Activated naive CD4-positive, alpha-beta T cell treated with anti-CD3 and anti-CD28 coated beads, Interleukin-2, amount 50 U/mL, for 16 hours (primary cell): Measurements from ENCODE around the gene DOHH.

ENCODE experiments used
- DNase-seq: peaks from one replicate; pipeline ENCODE4 v3.0.0-alpha.2; 2020

DOHH gene

GRCh38 chr19:3476830-3477229 is 23.6 kb downstream of the DOHH start:
- DNase-seq, result no peak

- DNase-seq, result no peak
These were observed 25.0 kb downstream of the DOHH start for GRCh38 chr19:3475449-3475848.

DNA sequence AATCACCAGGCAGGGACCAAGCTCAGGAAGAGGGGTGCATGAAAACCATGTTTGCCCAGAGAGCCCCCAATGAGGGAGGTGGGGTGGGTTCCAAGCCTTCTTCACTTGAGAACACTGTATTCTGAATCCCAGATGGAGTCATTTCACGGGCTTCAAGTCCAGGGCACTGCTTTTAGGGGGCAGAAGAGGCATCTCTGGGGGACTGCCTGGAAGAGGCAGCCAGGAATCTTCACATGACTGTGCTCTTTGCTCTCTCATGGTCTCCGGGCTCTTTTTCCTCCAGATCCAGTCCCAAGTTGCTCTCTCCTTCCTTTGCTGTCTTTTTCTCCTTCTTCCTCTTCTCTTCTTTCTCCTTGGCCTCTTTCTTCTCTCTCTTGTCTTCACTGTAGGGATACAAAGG is 25.9 kb downstream of the DOHH start:
- no peak for DNase-seq

GRCh38 chr19:3474010-3474409 is 26.5 kb downstream of the DOHH start:
- no peak for DNase-seq

DNA sequence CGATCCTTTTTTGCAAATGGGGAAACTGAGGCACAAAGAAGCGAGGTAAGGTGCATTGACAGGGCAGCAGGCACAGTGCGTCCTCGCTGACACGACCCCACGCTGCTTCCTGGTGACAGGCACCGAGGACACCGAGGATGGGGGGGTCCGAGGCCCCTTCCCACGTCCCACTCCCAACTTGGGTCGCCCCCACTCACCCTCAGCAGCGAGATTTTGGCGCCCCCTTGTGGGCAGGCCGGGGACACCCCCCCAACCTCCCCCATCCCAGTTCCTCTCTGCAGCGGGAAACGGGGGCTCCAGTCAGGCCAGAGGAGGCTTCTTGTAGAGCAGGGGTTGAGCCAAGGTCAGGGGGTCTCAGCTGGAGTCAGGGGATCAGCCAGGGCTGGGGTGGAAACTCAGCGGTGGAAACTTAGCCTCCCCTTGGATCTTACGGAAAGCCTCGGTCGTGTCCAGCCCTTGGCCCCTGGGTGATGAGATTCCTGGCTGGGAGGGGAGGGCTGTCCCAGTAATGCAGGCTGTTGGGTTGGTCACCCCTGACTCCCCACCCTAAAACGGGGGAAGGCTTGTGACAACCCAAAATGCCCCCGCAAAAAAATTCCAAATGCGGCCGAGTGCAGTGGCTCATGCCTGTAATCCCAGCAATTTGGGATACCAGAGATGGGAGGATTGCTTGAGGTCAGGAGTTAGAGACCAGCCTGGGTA is 28.4 kb downstream of the DOHH start:
- peak; percentile 43 for DNase-seq

DNA sequence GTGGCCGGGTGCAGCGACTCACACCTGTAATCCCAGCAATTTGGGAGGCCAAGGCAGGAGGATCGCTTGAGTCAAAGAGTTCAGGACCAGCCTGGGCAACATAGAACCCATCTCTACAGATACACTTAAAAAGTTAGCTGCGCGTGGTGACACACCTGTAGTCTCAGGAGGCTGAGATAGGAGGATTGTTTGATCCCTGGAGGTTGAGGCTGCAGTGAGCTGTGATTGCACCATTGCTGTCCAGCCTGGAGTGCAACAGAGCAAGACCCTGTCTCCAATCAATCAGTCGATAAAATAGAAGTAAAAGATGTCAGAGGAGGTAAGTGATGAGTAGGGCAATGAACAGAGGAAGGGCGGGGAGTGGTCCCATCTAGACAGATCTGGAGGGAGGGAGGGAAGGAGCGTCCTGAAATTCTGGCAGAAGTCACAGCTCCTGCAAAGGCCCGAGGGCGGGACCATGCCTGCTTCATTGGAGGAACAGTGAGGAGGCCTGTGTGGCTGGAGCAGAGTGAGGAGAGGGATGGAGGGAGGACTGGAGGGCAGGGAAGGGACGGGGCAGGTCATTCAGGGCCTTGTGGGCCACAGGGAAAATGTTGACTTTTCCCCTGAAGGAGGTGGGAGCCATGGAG is 29.9 kb downstream of the DOHH start:
- no peak for DNase-seq

DNA sequence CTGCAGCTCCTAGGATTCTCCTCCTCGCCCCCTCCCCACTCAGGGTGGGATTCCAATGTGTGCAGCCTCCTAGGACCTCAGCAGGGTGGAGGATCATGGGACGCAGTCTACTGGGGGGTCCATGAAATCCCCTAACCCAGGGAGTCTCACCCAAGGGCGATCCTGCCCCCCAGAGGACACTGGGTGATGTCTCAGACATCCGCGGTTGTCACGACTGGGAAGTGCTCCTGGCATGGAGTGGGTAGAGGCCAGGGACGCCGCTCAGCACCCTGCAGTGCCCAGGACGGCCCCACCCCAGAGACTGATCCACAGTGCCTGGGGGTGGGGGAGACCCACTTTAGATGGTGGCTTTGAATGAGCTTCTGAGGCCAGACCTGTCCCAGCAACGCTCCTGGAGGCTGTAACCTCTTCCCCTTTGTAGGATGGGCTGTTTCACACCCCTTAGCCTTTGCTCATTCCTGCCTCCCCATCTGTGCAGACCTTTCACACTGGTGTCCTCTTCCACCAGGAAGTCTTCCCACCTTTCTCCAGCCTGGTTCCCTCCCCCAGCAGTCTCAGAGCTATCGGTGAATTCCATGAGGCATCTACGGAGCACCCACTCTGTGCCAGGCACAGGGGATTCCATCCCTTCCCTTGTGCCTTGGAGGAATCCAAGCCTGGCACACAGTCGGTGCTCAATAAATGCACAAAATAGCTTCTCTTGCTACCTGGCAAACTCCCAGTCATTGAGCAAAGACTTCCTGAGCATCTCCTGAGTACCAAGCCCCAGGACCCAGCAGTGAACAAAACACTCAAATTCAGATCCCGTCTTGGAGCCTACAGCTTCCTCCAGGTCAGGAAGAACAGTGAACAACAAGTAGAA is 30.6 kb downstream of the DOHH start:
- DNase-seq, result no peak

DNA sequence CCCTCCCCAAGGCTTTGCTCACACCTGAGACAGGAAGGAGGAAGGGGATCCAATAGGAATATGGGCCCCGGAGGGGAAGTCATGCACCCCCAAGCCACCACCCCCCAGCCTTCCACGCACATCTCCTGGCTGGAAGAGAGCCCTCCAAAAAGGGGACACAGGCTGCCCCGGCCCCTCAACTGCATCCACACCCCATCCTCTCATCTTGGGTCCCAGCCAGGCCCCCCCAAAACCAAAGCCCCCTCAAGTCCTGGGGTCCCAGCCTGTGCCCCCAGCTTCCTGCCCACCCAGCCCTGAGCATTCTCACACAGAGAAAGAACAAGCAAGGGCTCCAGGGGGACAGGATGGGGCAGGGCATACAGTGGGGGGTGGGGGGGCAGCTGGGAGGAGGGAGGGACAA is 32.3 kb downstream of the DOHH start:
- DNase-seq, result no peak

- no peak for DNase-seq
These were observed 32.9 kb downstream of the DOHH start for GRCh38 chr19:3467437-3468198.

- no peak for DNase-seq
These were observed 33.8 kb downstream of the DOHH start for GRCh38 chr19:3466635-3467034.

DNA sequence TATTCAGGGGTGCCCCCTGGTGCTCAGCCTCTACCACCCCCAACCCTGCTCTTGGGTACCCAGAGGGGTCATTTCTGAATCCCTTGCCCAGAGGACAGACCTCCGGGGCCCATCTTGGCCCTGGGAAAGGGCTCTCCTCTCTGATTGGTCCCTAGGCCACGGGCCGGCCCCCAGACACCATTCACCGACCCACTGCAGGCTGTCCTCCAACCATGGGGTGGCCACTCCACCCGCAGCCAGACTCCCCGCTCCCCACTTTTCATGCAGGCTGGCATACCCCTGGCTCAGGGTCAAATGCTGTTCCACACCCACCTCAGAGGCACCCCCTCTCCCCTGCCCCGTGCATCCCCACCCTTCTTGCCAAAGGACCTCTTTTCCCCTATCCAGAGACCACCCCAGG is 34.9 kb downstream of the DOHH start:
- DNase-seq, result no peak

DNA sequence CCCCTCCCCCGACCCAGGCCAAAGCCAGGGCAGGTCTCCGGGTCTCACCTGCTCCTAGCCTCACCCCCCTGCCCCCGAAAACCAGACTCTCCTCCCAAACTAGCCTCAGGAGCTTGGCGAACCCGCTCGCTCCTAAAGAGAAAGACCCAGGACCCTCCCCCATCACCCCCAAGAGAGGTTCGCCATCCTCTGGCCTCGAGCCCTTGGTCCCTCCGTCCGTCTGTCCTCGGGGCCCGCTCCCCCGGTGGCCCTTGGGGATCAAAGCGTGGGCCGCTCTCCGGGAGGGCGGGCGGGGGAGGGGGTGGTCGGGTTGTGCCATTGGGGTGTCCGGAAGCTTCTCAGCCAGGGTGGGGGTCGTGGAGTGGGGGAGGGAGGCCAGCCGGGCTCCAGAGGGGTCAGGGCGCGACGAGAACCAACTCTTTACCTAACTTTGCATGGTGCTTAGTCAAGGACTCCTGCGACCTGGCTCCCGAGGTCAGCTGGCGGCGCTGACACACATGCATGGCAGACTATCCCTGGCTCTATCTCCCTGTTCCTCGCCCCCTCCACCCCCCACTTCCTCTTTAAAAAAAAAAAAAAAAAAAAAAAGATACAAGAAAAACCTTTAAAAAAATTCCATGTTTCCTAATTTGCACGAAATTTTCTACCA is 35.8 kb downstream of the DOHH start:
- no peak for DNase-seq

DNA sequence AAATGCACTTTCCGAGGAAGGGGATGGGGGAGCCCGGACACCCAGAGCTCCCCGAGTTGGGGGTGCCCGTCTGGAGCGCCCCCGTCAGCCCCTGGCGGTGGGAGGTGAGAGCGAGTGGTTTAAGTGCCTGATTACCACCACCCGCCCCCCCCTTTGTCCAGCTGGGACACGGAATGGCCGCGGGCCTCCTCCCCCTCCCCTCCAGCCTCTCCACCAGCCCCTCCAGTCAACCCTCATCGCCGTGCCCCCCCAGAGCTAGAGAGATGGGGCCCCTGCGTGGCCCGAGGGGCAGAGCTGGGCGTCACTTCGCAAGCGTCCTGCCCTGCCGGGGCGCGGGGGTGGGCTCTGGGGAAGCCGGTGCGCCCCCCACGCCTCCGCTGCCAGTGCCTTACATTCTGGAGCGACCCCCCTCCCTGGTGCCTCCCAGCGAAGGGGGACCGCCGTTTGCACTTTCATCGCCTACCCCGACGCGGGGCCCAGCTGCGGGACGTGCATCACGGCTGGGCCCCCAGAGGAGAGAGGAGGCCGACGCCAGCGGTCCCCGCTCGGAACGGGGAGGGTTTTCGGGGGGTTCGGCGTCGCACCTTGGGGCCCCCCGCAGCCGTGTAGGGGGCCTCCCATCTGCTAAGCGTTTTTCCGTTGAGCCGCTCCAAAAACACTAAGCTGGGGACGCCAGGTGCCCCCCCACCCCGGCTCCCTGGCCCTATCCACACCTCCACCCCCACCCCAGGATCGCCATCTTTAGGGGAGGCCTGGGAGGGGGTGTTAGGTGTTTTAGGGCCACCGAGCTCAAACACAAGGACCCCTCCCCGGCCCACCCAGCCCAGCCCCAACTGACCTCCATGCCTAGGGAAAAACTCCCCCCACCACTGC is 36.5 kb downstream of the DOHH start:
- DNase-seq, result no peak

DNA sequence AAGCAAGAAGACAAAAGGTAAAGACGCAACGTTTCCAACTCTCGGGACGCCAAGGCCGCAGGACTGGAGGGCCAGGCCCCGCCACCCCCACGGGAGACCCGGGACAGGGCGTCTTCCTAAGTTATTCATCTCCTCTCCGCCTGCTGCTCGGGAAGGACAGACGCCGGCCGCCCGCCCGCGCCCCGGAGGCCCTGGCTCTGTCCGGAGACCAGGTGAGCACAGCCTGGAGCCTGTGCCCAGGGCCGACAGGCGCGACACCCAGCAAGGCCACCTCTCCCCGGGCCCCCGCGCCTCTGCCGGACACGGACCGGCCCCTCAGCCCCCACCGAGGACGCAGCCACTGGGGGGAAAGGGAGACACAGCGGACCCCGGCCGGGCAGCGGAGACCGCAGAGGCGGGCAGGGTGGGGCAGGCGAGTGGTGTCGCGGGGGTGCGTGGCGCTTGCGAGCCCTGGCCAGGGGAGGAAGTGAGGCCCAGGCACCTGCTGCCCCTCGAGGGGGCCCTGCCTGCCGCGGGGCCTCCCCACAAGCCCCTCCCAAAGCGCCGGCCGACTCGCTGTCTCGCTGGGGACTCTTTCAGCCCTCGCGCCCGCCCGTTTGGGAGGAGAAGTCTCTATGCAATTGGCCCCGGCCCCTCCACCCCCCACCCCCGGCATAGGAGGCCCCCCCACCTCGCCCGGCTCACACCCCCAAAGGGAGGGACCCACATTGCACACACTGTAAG is 37.3 kb downstream of the DOHH start:
- no peak for DNase-seq

DNA sequence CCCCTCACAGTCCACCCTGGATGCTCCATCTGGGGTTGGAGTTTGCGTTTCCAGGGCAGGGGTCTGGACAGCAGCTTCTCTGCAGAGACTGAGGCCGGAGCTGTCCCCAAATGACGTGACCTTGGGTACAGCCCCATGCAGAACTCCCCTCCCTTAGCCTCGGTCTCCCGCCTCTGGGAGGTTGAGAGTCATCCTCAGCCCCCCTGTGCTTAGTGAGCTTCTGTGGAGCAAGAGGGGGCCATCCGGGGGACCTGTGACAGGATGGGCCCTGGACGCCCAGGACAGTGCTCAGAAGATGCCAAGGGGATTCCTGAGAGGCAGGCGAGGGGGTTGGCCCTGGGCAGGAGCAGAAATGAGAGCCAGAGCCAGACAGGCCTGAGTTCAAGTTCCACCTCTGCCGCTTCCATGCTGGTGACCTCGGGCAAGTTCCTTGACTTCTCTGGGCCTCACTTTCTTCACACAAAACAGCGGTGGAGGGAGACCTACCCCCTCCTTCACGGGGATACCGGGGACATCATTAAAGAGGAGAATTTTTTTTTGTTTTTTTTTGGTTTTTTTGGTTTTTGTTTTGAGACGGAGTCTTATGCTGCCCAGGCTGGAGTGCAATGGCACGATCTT is 40.4 kb downstream of the DOHH start:
- DNase-seq, result no peak

GRCh38 chr19:3459089-3459881 is 41.2 kb downstream of the DOHH start:
- DNase-seq, result no peak

DNA sequence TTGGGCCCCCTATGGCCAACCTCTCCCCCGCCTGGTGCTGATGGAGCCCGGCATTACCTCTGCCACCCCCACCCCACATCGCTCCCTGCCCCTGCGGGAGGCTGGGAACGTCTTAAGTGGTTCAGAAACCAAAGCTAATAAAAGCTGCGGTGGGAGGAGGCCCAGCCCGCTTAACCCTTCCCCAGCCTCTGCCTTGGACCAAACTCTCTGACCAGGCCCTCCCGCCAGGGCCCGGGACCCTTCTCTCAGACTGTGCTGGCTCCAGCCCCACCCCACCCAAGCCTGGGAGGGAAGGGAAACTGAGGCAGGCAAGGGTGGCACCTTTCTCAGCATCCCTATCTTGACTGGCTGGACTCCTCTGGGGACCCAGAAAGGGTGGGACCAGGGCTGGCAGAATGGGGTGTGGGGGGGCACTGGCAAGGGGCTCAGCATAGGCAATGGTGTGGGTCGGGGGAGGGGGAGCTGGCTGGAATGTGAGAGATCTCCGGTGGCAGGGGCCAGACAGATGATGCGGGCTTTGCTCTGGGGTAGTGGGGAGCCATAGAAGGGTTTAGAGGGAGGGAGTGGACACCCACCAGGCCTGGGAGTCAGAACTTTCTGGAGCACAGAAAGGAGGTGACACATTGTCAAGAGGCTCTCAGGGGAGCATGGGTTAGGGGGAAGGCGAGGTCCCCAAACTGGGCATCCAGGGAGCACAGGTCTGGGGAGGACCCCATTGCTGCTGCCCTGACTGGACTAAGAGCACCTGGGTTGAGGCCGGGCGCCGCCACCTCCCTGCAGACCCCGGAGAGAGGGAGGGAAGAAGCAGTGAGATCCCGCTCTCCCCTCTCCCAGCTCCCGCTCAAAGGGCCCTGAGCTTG is 42.0 kb downstream of the DOHH start:
- no peak for DNase-seq

DNA sequence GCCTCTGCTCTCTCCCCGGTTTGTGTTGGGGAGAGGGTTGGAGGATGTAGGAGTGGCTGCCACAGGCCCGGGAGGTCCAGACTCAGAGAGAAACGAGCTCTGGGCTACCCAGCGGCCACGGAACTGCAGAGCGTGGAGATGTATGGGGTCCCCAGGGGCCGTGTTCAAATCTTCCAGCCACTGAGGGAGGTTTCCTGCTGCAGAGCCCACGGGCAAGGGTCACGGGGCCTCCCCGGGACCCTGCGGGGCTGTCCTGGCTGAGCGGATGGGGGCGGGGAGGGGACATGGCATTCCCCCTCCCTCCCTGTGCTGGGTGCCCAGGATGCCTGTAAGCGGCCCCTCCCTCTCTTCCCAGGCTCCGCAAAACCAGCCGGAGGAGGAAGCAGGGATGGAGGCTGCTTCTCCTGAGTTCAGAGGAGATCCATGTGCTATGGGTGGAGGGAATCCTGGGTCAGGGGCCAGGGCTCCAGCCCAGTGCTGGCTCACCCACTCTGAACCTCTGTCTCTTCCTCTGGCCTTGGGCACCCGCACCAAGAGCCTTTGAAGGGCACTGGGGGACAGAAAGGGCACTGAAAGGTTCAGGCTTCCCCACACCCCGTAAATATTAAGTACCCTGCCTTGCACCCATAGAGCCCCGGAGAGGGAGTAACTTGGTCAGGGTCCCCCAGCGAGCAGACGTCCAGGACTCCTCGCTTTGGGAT is 42.8 kb downstream of the DOHH start:
- no peak for DNase-seq
